GM18520 (cell line): ENCODE data around the gene LRRC38.
"Not testable (repeated sequence)": the region's sequence is repeated elsewhere in the genome, so short reads cannot be mapped to it uniquely, and the experiment has no call there.

Source experiments
- ATAC-seq: cut with Tn5 transposase; IDR thresholded peaks from one replicate; pipeline ENCODE4 v1.9.1; 2021; ENCODE audit not compliant: unreplicated experiment

Gene LRRC38

DNA sequence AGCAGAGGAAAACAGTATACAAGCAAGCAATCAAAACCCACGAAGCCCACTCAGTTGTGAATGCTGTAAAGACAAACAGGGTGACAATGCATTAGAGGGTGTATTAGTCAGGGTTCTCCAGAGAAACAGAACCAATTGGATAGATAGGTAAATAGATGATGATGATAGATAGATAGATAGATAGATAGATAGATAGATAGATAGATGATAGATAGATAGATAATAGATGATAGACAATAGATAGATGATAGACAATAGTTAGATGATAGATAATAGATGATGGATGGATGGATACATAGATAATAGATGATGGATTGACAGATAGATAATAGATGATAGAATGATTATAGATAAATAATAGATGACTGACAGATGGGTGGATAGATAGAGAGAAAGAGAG, 48.3 kb downstream of the LRRC38 start:
- no peak for ATAC-seq

DNA sequence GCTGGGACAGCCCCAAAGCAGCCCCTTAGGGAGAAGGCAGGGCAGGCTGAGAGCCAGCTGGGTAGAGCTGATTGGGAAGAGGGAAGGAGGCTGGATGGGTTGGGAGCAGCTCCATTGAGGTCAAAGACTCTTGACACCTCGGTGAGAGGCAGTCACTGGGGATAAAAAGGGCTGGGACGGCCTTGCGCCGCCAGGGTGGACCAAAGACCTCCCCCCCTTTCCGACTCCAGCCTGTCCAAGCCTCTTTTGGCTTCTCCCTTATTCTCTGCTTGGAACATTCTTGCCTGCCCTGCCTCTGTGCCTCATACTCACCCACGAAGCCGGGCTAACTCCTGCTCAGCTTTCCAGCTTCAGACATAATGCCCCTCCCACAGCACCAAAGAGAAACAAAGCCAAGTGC, 51.1 kb downstream of the LRRC38 start:
- ATAC-seq: no peak

DNA sequence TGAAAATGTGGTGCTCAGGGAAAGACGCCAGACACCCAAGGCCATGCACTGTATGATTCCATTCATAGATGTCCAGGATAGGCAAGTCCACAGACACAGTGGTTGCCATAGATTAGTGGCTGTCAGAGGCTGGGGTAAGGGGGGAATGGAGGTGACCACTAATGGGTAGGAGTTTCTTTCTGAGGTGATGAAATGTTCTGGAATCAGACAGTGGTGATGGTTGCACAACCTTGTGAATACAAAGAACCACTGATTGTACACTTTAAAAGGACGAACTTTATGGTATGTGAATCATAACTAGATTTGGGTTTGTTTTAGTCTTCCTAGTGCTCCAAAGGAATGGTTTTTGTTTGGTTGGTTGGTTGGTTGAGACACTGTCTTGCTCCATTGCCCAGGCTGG, 51.8 kb downstream of the LRRC38 start:
- ATAC-seq: no peak

DNA sequence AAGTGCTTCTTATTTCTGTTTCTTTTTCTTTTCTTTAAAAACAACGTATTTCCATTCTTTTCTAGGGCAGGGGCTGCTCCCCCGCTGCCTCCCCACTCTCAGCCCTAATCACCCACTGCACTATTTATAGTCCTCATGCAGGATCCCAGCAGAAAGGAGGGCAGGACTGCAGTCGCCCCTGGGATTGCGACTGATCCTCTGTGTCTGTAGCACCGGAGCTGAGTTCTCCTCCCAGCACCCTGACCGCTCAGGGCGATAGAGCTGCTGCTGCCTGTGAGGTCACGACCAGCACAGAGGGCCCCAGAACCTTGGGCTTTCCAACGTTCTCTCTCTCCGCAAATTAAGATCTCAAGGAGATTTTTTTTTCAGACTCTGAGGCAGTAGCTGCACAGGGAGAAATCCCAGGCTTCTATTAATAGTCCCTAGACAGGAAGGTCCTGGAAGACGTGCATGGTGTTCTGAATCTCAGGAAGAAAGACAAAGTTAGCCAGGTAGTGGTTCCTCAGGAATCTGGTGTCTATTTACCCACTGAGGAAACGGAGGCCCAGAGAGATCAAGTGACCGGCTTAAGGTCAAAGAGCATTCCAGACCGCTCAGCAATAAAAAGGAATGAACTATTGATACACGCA, 56.8 kb downstream of the LRRC38 start:
- no peak for ATAC-seq

DNA sequence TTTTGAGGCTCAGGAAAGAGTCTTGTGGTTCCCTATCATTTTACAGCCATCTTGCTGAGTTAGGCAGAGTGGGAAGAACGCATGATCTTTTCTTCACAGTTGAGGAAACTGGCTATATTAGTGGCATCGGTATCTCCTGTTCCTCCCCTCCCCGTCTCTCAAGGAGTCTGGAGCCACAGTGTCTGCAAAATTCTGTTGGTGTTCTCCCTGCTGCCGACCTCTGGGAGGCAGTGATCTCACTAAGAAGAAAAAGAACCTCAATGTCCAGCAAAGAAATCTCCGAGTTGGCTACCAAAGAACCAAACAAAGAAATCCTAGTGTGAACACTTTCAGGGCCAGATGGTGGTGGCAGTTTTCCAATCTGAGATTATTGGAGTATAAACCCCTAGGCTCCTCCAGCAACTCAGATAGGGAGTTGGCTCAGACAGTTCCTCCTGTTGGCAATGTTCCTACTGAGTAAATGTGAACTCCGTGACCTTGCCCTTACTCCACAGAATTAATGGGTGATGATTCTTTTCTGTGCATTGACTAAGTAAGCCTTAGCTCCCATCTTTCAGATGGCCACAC, 62.3 kb downstream of the LRRC38 start:
- ATAC-seq: no peak

DNA sequence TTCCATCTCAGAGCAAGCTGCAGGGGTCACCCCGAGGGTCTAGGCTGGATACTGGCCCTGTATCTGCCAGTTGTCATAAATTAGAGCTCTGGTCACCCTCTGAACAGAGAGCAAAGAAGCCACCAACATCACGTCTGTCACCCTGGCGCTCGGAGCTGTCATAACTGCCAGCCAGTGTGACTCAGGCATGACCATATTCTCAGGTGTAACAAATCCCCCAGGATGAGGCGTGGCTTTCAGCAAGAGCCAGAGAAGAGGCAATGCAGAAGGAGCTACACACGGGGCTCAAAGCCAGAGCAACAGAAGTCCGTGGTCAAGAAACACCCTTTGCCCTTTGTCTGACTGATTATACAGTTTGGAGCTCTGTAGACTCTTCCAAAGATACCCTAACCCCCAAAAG, 63.6 kb downstream of the LRRC38 start:
- no peak for ATAC-seq

DNA sequence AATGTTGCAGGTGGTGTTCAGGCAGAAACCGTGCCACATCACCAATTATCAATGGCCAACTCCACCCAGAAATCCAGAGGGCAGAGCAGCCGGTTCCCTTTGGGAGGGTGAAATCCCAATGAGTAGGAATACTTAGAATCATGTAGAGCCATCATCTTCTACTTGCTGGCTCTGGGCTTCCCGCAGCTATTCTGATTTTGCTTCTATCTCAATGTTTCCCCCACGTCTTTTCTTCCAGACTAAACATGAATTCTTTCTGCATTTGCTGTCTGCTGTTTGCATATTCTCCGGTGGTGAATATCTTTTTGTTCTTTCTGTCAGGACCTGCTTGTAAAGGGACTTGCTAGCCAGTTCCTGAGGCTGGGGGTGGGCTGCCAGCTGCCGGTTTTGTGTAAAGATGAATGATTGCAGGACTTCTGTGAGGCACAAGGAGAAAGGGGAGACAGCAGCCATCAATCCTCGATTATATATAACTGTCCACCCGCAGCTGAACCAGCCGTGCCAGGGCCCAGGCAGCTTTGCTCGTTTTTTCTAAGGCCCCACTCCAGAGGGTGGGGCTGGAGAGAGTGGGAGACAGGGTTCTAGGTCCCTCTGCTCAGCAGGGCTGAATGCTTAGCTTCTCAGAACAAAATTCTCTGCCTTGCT, 70.3 kb downstream of the LRRC38 start:
- ATAC-seq: no peak

DNA sequence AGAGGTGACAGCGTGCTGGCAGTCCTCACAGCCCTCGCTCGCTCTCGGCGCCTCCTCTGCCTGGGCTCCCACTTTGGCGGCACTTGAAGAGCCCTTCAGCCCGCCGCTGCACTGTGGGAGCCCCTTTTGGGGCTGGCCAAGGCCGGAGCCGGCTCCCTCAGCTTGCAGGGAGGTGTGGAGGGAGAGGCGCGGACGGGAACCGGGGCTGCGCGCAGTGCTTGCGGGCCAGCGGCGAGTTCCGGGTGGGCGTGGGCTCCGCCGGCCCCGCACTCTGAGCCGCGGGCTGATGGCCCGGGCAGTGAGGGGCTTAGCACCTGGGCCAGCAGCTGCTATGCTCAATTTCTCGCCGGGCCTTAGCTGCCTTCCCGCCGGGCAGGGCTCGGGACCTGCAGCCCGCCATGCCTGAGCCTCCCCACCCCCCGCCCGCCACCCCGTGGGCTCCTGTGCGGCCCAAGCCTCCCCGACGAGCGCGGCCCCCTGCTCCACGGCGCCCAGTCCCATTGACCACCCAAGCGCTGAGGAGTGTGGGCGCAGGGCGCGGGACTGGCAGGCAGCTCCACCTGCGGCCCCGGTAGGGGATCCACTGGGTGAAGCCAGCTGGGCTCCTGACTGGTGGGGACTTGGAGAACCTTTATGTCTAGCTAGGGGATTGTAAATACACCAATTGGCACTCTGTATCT, 74.6 kb downstream of the LRRC38 start:
- ATAC-seq: not testable (repeated sequence)

DNA sequence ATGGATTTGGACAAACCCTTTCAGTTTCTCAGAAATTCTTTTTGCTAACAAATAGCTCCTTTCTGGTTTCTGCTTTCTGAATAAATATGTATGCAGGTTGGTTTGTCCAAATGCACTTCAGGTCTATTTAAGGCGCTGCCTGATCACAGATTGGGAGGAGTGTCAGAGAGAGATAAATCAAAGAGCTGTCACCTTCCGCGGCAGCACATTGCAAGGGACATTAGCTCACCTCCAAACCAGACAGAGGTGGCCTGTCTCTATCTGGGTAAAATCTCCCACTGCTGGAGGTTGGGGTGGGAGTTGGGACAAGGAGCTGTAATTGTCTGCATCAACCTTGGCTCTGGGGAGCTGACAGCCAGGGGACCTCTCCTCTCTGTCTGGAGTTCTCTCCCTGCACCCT, 78.3 kb downstream of the LRRC38 start:
- no peak for ATAC-seq

DNA sequence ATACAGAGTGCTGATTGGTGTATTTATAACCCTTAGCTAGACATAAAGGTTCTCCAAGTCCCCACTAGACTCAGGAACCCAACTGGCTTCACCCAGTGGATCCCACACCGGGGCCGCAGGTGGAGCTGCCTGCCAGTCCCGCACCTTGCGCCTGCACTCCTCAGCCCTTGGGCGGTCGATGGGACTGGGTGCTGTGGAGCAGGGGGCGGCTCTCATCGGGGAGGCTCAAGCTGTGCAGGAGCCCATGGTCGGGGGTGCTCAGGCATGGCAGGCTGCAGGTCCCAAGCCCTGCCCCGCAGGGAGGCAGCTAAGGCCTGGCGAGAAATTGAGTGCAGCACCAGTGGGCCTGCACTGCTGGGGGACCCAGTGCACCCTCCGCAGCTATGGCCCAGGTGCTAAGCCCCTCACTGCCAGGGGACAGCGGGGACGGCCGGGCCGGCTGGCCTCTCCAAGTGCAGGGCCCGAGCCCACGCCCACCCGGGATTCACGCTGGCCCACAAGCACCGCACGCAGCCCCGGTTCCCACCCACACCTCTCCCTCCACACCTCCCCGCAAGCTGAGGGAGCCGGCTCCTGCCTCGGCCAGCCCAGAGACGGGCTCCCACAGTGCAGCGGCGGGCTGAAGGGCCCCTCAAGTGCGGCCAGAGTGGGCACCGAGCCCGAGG, 80.0 kb downstream of the LRRC38 start:
- not testable (repeated sequence) for ATAC-seq

DNA sequence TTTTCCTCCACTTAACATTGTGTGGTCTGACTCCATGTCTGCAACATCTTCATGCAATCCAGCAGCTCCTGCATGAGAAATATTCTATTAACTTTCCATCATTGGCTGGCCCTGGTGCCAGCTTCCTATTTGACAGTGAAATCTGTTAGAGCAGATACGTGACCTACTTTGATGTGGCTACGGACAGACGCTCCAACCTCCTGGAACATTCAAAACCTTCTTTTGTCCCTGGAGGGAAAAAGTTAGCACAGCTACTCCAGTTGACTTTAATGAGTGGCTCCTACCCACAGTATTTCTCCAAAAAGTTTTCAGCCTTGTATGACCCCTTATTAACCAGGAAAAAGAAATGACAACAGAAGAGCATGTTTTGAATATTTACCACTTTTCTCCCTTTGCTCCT, 81.6 kb downstream of the LRRC38 start:
- no peak for ATAC-seq

DNA sequence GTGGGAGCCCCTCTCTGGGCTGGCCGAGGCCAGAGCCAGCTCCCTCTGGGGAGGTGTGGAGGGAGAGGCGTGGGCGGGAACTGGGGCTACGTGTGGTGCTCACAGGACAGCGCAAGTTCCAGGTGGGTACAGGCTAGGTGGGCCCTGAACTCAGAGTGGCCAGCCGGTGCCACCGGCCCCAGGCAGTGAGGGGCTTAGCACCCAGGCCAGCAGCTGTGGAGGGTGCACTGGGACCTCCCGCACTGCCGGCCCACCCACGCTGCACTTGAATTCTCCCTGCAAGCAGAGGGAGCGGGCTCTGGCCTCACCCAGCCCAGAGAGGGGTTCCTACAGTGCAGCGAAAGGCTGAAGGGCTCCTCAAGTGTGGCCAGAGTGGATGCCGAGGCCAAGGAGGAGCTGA, 83.3 kb downstream of the LRRC38 start:
- no peak for ATAC-seq
